ENCODE measurements around the gene ACTR1B.
"Not testable (repeated sequence)": the region's sequence is repeated elsewhere in the genome, so short reads cannot be mapped to it uniquely, and the experiment has no call there.

DNA sequence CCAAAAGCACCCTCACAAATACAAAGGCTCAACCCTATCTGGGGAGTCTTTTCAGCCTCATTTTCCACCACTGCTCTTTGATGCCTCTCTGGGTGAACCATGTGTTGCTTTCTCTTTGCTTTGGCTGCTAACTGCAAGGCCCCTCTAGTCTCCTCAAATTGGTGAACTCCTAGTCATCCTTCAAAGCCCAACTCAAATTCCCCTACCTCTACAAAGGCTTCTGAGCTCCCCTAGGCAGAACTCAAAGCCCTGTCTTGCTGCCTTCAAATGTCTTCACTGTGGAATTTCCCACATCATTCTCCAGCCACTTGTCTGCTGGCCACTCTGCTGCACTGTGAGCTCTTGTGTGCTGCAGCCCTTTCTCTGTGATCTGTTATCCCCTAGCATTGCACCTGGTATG lies 40.9 kb downstream of the ACTR1B start:
- TF ChIP-seq, protein P1, sequence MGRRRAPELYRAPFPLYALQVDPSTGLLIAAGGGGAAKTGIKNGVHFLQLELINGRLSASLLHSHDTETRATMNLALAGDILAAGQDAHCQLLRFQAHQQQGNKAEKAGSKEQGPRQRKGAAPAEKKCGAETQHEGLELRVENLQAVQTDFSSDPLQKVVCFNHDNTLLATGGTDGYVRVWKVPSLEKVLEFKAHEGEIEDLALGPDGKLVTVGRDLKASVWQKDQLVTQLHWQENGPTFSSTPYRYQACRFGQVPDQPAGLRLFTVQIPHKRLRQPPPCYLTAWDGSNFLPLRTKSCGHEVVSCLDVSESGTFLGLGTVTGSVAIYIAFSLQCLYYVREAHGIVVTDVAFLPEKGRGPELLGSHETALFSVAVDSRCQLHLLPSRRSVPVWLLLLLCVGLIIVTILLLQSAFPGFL (CRISPR knock-in tag; IDR thresholded peaks at IDR 0.05; ENCODE audit: borderline replicate concordance): not testable (repeated sequence)
- TF ChIP-seq TEAD4 (CRISPR knock-in tag; IDR thresholded peaks at IDR 0.05); CBFB (CRISPR knock-in tag; IDR thresholded peaks at IDR 0.05; ENCODE audit: low read depth); ETV6 (CRISPR knock-in tag; IDR thresholded peaks at IDR 0.05); ESRRA (CRISPR knock-in tag; IDR thresholded peaks at IDR 0.05; ENCODE audit: borderline replicate concordance); SMAD4 (CRISPR knock-in tag; IDR thresholded peaks at IDR 0.05); ZNF138 (CRISPR knock-in tag; conservative IDR thresholded peaks at IDR 0.05): not testable (repeated sequence)
- TF ChIP-seq, protein P2, sequence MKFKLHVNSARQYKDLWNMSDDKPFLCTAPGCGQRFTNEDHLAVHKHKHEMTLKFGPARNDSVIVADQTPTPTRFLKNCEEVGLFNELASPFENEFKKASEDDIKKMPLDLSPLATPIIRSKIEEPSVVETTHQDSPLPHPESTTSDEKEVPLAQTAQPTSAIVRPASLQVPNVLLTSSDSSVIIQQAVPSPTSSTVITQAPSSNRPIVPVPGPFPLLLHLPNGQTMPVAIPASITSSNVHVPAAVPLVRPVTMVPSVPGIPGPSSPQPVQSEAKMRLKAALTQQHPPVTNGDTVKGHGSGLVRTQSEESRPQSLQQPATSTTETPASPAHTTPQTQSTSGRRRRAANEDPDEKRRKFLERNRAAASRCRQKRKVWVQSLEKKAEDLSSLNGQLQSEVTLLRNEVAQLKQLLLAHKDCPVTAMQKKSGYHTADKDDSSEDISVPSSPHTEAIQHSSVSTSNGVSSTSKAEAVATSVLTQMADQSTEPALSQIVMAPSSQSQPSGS (CRISPR knock-in tag; IDR thresholded peaks at IDR 0.05; ENCODE audit: borderline replicate concordance, low read depth): not testable (repeated sequence)
- TF ChIP-seq, protein P3, sequence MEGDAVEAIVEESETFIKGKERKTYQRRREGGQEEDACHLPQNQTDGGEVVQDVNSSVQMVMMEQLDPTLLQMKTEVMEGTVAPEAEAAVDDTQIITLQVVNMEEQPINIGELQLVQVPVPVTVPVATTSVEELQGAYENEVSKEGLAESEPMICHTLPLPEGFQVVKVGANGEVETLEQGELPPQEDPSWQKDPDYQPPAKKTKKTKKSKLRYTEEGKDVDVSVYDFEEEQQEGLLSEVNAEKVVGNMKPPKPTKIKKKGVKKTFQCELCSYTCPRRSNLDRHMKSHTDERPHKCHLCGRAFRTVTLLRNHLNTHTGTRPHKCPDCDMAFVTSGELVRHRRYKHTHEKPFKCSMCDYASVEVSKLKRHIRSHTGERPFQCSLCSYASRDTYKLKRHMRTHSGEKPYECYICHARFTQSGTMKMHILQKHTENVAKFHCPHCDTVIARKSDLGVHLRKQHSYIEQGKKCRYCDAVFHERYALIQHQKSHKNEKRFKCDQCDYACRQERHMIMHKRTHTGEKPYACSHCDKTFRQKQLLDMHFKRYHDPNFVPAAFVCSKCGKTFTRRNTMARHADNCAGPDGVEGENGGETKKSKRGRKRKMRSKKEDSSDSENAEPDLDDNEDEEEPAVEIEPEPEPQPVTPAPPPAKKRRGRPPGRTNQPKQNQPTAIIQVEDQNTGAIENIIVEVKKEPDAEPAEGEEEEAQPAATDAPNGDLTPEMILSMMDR (IDR thresholded peaks at IDR 0.05): not testable (repeated sequence)
- TF ChIP-seq, protein P4, sequence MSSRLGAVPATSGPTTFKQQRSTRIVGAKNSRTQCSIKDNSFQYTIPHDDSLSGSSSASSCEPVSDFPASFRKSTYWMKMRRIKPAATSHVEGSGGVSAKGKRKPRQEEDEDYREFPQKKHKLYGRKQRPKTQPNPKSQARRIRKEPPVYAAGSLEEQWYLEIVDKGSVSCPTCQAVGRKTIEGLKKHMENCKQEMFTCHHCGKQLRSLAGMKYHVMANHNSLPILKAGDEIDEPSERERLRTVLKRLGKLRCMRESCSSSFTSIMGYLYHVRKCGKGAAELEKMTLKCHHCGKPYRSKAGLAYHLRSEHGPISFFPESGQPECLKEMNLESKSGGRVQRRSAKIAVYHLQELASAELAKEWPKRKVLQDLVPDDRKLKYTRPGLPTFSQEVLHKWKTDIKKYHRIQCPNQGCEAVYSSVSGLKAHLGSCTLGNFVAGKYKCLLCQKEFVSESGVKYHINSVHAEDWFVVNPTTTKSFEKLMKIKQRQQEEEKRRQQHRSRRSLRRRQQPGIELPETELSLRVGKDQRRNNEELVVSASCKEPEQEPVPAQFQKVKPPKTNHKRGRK (CRISPR knock-in tag; IDR thresholded peaks at IDR 0.05; ENCODE audit: borderline replicate concordance): not testable (repeated sequence)
- TF ChIP-seq, protein P5, sequence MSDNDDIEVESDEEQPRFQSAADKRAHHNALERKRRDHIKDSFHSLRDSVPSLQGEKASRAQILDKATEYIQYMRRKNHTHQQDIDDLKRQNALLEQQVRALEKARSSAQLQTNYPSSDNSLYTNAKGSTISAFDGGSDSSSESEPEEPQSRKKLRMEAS (CRISPR knock-in tag; IDR thresholded peaks at IDR 0.05): not testable (repeated sequence)
- TF ChIP-seq, protein P6, sequence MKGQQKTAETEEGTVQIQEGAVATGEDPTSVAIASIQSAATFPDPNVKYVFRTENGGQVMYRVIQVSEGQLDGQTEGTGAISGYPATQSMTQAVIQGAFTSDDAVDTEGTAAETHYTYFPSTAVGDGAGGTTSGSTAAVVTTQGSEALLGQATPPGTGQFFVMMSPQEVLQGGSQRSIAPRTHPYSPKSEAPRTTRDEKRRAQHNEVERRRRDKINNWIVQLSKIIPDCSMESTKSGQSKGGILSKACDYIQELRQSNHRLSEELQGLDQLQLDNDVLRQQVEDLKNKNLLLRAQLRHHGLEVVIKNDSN (CRISPR knock-in tag; IDR thresholded peaks at IDR 0.05): not testable (repeated sequence)

Data from WTC11 (cell line).